SJSA1 (cell line): Measurements from ENCODE around the gene PAFAH1B2. TPM values are rescaled to one million over a fixed set of nuclear protein-coding genes. Genes with fewer than 3 reads are reported as not detected.

ENCODE experiments used
- DNase-seq, 2 experiments: peaks; one replicate each; pipeline ENCODE4 v3.0.0-alpha.2; 2015 to 2020; ENCODE audit warnings: low spot score in 2 of 2, low read depth in 1 of 2
- H3K27ac ChIP-seq: fragments of 250-450 bp; sonication (Bioruptor Pico); 2 replicates; pipeline ENCODE4 v1.5.1; 2020; ENCODE audit warnings: mild to moderate bottlenecking, moderate library complexity
- H3K27me3 ChIP-seq: fragments of 250-450 bp; sonication (Bioruptor Pico); replicated peaks from 2 replicates; pipeline ENCODE4 v1.5.1; 2020; ENCODE audit warnings: mild to moderate bottlenecking, moderate library complexity
- H3K36me3 ChIP-seq: fragments of 250-450 bp; sonication (Bioruptor Pico); 2 replicates; pipeline ENCODE4 v1.5.1; 2020; ENCODE audit warnings: mild to moderate bottlenecking
- H3K4me1 ChIP-seq: fragments of 250-450 bp; sonication (Bioruptor Pico); replicated peaks from 2 replicates; pipeline ENCODE4 v1.6.1; 2021; ENCODE audit warnings: mild to moderate bottlenecking
- H3K4me3 ChIP-seq: fragments of 250-450 bp; sonication (Bioruptor Pico); 2 replicates; pipeline ENCODE4 v1.5.1; 2020; ENCODE audit warnings: mild to moderate bottlenecking
- H3K9me3 ChIP-seq: fragments of 250-450 bp; sonication (Bioruptor Pico); replicated peaks from 2 replicates; pipeline ENCODE4 v1.5.1; 2020; ENCODE audit warnings: mild to moderate bottlenecking
- total RNA-seq: library from RNA; depleted of rRNA; stranded (reverse); fragments of >200 nt; shearing (Covaris generic); gene quantifications from 2 replicates; pipeline ENCODE4 v1.2.3, GENCODE V29; 2014

Gene PAFAH1B2
- total RNA-seq, 1 experiment from 2014 or later = 79.8 TPM

- H3K9me3 ChIP-seq = no peaks in the 10 kb centered on the region
- no peak overlapping the region for H3K4me3 ChIP-seq
- no peaks in the 10 kb centered on the region for H3K27me3 ChIP-seq
- H3K4me1 ChIP-seq = no peaks in the 10 kb centered on the region
- no peak overlapping the region for H3K27ac ChIP-seq
- peaks cover 6% of the 10 kb centered on the region; the same call in 1 of the 2 replicates for H3K36me3 ChIP-seq
- no peak for DNase-seq
These were observed 28.8 kb downstream of the PAFAH1B2 start for GRCh38 chr11:117172724-117173421.

DNA sequence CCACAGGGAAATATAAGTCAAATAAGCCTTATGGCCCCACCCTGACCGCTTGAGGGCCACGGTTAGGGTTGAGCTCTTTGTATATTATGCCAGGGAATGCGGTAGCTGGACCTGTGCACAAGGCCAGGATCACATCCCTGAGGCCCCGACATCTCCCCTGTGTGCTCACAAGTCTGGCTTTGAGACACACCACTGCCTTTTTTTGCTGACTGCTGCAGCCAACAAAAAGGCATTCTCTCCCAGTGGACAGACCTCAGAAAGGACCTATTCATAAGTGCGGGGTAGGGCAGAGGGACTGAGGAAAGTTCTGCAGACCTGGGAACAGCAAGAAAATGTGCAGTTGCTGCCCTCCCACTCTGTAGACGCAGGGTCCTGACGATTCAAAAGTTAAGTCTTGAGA, 31.0 kb downstream of the PAFAH1B2 start:
- Histone ChIP-seq H3K4me3 (no peak overlapping the region), H3K27me3 (no peaks in the 10 kb centered on the region), H3K9me3 (no peaks in the 10 kb centered on the region), H3K27ac (no peak overlapping the region), H3K4me1 (peaks cover 8% of the 10 kb centered on the region), H3K36me3 (no peaks in the 10 kb centered on the region)
- no peak for DNase-seq

- Histone ChIP-seq H3K4me1 (peaks cover 9% of the 10 kb centered on the region), H3K9me3 (no peaks in the 10 kb centered on the region), H3K36me3 (no peaks in the 10 kb centered on the region), H3K27me3 (no peaks in the 10 kb centered on the region), H3K4me3 (no peak overlapping the region), H3K27ac (no peak overlapping the region)
- DNase-seq = no peak
These were observed 31.7 kb downstream of the PAFAH1B2 start for GRCh38 chr11:117175781-117176180.

DNA sequence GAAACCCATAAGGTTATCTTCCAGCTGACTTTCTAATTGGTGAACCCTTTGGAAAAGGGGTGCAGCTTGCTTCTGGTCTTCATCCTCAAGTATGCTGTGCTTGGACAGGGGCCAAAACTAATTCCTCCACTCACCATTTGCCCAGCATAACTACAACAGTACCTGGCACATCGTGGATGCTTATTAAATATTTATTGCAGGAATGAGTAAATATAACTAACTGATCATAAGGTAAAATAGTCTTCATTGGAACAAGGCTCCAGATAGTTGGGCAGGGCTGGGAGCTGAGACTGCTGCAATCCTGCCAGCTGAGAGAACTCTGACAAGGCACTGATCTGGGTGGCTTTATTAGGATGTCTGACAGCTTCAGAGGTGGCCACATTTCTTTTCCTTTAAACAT, 32.1 kb downstream of the PAFAH1B2 start:
- DNase-seq = no peak
- Histone ChIP-seq H3K27me3 (no peaks in the 10 kb centered on the region), H3K27ac (no peak overlapping the region), H3K9me3 (no peaks in the 10 kb centered on the region), H3K36me3 (no peaks in the 10 kb centered on the region), H3K4me3 (no peak overlapping the region), H3K4me1 (peaks cover 9% of the 10 kb centered on the region)

- no peak for DNase-seq
- Histone ChIP-seq H3K4me3 (no peak overlapping the region), H3K27ac (no peak overlapping the region), H3K36me3 (no peaks in the 10 kb centered on the region), H3K9me3 (no peaks in the 10 kb centered on the region), H3K27me3 (no peaks in the 10 kb centered on the region), H3K4me1 (peaks cover 9% of the 10 kb centered on the region)
These were observed 33.6 kb downstream of the PAFAH1B2 start for GRCh38 chr11:117177534-117178209.

- Histone ChIP-seq H3K27ac (no peak within 1 kb of the TSS), H3K9me3 (no peaks in the 10 kb centered on the region), H3K27me3 (no peaks in the 10 kb centered on the region), H3K4me1 (peaks cover 9% of the 10 kb centered on the region), H3K36me3 (no peaks in the 10 kb centered on the region), H3K4me3 (peak within 1 kb of the TSS; percentile 46)
- DNase-seq = peak; percentile 58 to 85
These were observed 34.3 kb downstream of the PAFAH1B2 start, which contains the start of gene SIDT2 for GRCh38 chr11:117178210-117179034. TSS of gene SIDT2 (plus strand) at chr11:117178743. CDS start at chr11:117179264, 521 bp downstream.

GRCh38 chr11:117179048-117179999, 35.2 kb downstream of the PAFAH1B2 start:
- H3K4me3 ChIP-seq = peak overlapping the region; percentile 46
- no peaks in the 10 kb centered on the region for H3K27me3 ChIP-seq
- H3K27ac ChIP-seq = no peak overlapping the region
- no peaks in the 10 kb centered on the region for H3K9me3 ChIP-seq
- DNase-seq = peak in 1 of 2 experiments; percentile 21
- H3K36me3 ChIP-seq = no peaks in the 10 kb centered on the region
- peaks cover 9% of the 10 kb centered on the region for H3K4me1 ChIP-seq

DNA sequence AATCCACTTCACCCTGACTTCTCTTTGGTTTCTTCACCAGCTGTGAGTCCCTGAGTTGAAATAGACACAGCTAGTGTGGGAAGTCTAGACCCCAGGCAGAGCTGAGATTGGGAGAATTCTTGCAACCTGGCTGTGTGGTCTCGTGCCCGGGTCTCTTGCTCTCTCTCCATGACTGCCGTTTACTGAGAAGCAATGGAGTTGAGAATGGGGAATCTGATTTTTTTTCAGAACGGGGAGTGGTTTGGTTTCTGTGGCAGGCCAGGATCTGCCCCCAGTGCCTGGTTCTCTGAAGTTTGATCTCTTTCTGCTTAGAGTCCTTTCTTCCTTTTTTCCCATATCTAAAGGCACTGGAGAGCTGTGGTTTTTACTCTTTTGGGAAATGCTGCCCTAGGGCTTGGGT, 35.9 kb downstream of the PAFAH1B2 start:
- no peak overlapping the region for H3K27ac ChIP-seq

DNA sequence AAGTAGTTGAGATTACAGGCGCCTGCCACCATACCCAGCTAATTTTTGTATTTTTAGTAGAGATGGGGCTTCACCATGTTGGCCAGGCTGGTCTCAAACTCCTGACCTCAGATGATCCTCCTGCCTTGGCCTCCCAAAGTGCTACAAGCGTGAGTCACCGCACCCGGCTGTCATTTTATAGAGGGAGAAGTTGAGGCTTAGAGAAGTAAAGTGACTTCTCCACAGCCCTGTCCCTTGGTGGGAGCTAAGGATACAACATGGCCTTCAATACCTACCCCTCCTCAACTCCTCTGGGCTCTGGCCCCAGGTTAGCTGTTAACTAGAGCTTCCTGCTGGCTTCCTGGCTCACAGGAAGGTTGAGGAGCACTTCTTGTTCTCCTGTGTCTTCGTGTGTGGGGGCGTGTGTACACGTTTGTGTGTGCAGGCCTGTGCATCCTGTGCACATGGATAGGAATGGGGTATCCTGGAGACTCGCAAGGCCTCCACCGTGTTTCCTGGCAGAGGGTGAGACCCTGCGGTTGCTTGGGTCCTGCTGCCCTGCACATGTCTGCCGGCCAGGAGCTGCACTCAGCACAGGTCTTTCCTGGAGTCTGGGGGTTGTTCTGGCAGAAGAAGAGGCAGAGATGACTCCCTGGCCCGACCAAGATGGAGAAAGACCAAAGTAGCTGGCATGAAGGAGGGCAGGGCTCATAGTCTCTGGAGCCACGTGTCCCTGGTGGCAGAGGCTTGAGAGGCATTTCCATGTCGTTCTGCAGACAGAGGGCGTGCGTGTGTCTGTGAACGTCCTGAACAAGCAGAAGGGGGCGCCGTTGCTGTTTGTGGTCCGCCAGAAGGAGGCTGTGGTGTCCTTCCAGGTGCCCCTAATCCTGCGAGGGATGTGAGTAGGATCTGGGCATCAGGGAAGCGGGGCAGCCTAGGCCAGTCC, 36.8 kb downstream of the PAFAH1B2 start:
- peaks cover 9% of the 10 kb centered on the region for H3K4me1 ChIP-seq
- no peak overlapping the region for H3K27ac ChIP-seq
- H3K36me3 ChIP-seq = no peaks in the 10 kb centered on the region
- peak; percentile 25 to 55 for DNase-seq
- no peak overlapping the region for H3K4me3 ChIP-seq
- no peaks in the 10 kb centered on the region for H3K27me3 ChIP-seq
- H3K9me3 ChIP-seq = no peaks in the 10 kb centered on the region

More for the DNA sequence above, 35.9 kb downstream of the PAFAH1B2 start:
- H3K27me3 ChIP-seq = no peaks in the 10 kb centered on the region
- H3K36me3 ChIP-seq = no peaks in the 10 kb centered on the region
- no peak overlapping the region for H3K4me3 ChIP-seq
- no peak for DNase-seq
- H3K9me3 ChIP-seq = no peaks in the 10 kb centered on the region
- peaks cover 9% of the 10 kb centered on the region for H3K4me1 ChIP-seq

GRCh38 chr11:117181586-117182550, 37.8 kb downstream of the PAFAH1B2 start:
- Histone ChIP-seq H3K36me3 (no peaks in the 10 kb centered on the region), H3K27me3 (no peaks in the 10 kb centered on the region), H3K9me3 (no peaks in the 10 kb centered on the region), H3K4me1 (peaks cover 9% of the 10 kb centered on the region), H3K4me3 (no peak overlapping the region), H3K27ac (no peak overlapping the region)
- no peak for DNase-seq

- Histone ChIP-seq H3K4me1 (peaks cover 9% of the 10 kb centered on the region), H3K27ac (no peak overlapping the region), H3K27me3 (no peaks in the 10 kb centered on the region), H3K36me3 (no peaks in the 10 kb centered on the region), H3K9me3 (no peaks in the 10 kb centered on the region), H3K4me3 (no peak overlapping the region)
- no peak for DNase-seq
These were observed 38.5 kb downstream of the PAFAH1B2 start for GRCh38 chr11:117182551-117182935.
